DMS79 (cell line): ENCODE results near the gene CLIC1.
"Not testable (repeated sequence)": the region's sequence is repeated elsewhere in the genome, so short reads cannot be mapped to it uniquely, and the experiment has no call there.

Source experiments
- DNase-seq: peaks from one replicate; lab custom pipeline; 2025; lab: John Stamatoyannopoulos, UW

The CLIC1 gene

DNA sequence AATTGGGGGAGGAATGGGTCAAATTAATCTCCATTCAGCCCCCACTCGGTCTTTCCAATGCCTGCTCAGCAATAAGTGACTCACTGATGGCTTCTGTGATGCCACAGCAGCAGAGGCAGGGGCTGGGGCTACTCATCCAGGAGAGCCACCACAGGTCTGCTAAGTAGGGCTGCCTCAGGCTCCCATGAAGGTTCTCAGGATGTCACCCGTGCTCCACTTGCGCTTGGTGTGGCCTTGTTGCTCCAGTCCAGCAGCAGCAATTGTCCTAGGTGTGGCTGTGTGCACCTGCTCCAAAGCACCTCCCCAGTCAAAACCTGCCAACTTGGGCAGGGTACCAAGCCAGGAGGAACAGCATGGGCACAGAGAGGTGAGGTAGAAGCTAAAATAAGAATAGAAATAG lies 14.2 kb downstream of the CLIC1 start:
- no peak for DNase-seq

DNA sequence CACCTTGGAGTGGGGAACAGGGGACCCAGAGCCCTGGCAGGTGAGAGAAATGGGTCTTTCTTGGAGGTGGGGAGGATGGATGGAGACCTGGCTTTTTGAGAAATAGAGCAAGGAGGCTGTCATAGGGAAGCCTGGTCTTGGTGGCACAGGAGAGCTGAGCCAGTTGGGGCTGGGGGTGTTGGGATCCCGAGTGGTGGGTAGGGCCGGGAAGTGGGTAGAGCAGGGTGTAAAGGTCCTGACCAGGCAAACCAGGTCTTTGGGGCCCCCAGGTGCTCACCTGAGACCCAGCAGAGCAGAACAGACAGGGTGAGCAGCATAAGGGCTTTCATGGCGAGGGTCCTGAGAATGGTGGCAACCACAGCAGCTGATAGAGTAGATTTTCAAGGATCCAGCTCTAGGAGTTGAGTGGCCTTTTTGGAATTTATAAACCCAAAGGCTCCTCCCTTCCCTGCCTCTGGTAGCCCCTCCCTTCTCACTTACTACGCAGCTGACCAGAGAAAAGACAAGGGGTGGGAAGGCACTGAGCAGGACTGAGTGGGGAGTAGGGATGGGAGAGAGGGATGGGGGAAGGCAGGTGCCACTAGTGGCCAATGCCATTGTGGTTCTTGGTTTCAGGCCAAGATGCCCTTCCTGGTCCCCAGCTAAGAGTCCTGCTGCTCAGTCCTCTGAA lies 14.8 kb downstream of the CLIC1 start, which contains the start of gene LY6G6C:
LY6G6C (minus strand) TSS at position 396 of the 670 bp plus-strand sequence; CDS start at position 329, 67 bp downstream.
- no peak for DNase-seq

DNA sequence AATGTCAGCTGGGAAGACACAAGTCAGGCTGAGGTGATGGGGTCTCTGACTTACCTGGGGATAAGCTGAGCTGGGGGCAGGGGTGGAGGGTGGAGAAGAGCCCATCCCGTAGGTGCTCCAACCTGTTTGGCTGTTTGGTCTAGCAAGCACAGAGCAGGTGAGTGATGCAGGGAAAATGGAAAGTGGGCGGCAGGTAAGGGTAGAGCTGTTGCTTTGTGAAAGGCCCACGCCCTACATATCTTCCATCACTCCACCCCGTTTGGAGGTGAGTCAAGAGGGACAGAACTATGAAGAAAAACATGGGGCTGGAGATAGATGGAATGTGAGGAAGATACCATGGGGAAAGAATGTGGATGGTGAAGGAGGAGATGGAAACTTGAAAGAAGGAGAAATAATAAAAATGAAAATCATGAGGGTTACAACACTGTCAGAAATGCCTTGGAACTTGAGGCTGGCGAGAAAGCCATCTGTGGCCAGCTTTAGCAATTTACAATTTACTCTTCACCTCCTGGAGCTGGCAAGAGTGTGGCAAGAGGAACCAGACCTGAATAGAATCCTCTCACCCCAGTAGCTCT lies 16.0 kb downstream of the CLIC1 start:
- no peak for DNase-seq

DNA sequence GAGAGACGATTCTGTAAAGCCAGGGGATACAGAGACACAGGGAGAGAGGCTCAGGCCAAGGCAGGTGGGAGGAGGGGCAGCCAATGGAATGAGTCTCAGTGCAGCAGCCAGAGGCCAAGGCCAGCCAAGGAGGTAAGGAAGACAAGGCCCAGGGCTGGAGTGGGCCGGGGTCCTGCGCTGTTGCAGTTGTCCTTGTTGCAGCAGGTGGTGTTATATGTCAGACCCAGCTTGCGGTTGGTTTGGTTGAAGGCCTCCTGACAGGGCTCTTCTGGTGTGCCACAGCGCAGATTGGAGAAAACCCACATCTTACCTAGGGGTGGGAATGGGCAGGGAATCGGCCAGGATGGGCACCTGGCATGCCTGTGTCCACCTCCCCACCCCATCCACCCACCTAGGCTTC lies 17.3 kb downstream of the CLIC1 start:
- DNase-seq = no peak

DNA sequence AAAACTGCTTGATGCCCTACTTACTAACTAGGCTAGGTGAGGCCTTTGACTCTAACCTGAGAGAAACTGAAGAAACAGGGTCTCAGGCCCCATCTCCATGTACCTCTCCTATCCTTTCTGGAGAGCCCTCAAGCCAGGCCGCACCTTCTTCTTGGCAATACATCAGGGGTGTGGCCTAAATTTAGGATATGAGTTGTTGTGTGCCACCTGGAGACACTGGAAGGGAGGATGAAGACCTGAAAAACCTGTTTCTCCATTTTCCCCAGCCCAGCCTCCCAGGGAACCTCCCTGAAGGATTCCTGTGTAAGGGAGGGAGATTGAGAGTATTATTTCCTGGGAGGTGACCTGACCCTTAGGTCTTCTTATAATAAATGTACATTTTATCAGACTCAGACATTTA lies 18.1 kb downstream of the CLIC1 start:
- DNase-seq = peak; percentile 90

DNA sequence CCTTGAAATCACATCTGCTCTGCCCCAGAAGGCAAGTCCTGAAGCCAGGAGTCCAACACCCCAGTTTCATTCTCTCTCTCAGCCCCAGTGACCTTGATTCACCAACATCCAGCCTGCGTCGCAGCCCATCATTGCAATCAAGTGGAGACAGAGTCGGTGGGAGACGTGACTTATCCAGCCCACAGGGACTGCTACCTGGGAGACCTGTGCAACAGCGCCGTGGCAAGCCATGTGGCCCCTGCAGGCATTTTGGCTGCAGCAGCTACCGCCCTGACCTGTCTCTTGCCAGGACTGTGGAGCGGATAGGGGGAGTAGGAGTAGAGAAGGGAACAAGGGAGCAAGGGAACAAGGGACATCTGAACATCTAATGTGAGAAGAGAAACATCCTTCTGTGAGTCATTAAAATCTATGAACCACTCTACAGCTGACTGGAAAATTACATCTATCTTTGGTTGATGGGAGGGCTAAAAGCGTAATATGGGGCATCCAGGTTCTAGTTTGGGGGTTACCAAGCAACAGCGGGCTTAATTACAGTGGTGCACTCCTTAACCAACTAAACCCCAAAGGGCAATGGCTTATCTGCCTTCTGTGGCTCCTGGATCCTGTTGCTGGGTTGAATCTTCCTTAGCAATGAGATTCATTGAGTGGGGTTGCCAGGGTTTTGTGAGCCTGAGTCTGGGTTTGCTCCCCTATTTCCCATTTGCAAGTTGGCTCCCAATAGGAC lies 18.7 kb downstream of the CLIC1 start:
- peak; percentile 30 for DNase-seq

DNA sequence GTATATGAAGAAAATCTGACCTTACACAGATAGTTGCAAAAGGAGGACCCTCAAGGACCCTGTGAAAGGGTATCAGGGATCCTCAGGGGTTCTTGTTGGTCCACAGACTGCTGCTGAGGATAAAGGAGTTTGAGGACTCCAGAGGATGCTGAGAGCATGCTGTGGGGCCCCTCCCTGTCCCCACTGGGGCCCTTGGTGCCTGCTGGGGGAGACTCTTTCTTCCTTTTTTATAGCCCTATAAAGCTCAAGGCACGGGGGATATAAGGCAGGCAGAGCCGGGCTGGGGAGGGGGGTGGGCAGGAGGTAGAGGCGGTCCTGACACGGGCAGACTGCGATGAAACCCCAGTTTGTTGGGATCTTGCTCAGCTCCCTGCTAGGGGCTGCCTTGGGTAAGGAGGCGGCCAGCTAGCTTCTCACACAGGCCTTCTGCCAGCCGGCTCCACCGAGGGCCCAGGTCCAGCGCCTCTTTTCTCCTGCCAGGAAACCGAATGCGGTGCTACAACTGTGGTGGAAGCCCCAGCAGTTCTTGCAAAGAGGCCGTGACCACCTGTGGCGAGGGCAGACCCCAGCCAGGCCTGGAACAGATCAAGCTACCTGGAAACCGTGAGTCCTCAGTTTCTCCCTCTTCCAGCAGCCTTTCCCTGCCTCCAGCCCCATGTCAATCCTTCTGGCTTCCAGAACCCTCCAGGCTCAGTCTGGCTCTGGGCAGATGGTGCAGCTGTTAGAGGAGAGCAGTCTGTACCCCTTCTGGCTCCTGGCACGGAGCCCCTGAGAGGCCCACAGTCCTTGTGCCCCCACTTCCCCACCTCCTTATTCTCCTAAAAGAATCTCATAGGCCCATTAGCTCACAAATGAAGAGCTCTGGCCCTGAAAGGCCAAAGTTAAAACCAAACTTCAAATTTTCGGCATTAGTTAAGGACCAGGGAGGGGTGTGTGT lies 21.0 kb downstream of the CLIC1 start, which contains the start of gene LY6G6D:
LY6G6D (plus strand) TSS at position 327 of the 937 bp plus-strand sequence; CDS start at position 335, 8 bp downstream.
- DNase-seq = no peak

DNA sequence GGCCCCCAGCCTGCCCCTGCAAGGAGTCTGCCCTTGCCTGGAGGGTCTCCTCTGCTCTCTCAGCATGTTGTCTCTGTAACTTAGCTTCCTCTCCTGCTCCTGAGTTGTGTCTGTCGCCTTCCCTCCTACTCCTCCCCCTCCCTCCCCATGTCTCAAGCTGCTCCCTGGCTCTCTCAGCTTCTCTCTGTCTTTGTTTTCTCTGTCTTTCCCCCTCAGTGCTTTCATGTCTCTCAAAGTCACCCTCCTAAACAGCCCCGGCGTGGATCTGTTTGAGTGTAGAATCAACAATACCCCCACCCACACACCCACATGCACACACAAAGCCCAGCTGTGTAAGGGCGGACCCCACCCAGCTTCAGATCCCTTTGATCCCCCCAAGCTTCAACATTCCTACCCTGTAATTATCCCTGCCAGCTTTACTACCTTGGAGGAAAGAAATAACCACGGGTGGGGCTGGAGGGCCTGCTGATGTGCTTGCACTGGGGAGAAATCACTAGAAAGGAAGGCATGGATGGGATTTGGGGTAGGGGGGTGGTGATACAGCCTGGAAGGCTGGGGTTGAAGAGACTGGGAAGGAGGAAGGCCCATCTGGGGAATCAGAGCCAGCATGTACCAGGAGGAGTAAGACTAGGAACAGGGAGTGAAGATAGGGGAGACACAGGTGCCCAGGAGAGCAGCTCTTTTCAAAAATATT lies 22.2 kb downstream of the CLIC1 start:
- DNase-seq = no peak

DNA sequence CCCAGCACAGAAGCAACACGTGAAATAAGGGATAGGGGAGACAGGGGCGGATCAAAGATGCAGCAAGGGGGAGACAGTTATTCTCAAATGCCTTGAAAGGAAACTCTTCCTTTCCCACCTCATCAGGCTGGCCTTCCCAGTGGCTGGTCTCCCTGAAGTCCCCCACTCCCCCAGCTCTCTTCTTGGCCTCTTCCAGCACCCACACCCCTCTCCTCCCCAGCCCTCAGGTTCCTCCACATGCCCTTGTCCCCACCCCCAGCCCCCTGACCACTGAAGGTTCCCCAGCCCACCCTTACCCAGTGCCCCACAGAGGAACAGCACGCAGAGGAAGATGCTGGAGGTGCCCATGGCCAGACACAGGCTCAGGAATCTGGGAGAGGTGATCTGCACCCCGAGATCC lies 22.9 kb downstream of the CLIC1 start:
- DNase-seq = no peak

DNA sequence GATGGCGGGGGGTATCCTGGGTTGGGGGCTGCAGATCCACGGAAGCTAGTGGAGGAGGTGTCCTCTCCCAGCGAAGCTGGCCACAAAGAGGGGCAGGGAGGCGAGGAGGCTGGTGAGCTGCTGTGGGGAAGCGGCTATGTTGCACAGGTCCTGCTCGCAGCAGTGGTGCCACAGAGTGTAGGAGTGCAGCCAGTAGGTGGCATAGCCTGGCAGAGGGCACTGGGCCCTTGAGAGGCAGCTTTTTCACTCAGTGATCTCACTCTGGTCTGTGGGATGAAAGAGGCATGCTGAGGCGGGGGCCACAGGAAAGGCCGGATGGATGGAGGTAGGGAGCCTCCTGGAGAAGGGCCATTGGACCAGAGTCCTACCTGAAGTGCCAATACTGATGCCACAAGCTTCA lies 24.0 kb downstream of the CLIC1 start:
- DNase-seq = no peak

DNA sequence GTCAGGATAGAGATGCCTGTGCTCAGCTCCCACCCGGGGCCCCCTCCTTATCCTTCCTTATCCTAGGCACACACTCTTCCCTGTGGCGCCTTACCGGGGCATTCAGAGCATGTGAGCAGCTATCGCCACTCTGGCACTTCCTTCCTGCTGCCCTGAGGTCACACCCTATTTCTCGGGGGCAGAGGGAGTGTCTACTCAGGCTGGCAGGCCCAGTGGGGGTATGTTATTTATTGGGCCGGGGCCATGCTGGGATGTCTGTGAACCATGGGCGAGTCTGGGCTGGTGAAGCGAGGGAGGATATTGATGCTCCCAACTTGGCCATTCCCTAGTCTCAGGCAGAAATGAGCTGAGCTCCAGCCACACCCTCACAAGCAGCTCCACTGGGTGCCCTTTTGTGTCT lies 25.1 kb downstream of the CLIC1 start:
- DNase-seq = no peak

DNA sequence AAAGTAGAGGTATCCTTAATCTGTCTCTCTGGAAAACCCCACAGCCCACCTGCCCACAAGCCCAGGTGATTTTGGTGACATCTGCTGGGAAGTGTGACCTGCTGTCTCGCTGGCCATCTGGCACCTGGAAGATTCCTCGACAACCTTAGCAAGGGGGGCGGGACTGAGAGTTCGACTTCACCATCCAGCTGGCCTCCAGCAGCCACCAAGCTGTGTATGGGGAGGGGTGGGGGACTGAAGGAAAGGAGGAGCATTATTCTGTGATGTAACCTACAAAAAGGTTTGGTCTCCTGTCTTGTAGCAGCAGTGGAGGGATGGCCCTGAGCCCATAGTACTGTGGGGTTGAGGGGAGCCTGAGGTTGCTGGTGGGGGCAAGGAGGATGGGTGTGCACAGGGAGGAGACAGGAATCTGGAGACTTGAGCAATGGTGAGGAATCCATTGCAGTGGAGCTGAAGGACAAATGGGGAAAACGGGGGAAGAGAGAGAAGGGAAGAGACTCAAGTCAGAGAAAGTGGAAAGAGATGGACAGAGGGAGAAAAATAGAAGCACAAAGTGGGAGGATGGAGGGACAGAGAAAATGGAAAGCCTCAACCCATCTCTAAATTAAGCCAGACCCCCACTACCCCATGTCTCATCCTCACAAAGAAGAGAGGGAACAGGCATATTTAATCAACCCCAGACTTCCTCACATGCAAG lies 25.7 kb downstream of the CLIC1 start:
- no peak for DNase-seq

DNA sequence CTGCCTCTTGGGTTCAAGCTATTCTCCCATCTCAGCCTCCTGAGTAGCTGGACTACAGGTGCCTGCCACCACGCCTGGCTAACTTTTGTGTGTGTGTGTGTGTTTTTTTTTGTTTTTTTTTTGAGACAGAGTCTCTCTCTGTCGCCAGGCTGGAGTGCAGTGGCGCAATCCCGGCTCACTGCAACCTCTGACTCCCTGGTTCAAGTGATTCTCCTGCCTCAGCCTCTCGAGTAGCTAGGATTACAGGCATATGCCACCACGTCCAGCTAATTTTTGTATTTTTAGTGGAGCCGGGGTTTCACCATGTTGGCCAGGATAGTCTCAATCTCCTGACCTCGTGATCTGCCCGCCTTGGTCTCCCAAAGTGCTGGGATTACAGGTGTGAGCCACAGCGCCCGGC lies 27.2 kb downstream of the CLIC1 start:
- DNase-seq = not testable (repeated sequence)

DNA sequence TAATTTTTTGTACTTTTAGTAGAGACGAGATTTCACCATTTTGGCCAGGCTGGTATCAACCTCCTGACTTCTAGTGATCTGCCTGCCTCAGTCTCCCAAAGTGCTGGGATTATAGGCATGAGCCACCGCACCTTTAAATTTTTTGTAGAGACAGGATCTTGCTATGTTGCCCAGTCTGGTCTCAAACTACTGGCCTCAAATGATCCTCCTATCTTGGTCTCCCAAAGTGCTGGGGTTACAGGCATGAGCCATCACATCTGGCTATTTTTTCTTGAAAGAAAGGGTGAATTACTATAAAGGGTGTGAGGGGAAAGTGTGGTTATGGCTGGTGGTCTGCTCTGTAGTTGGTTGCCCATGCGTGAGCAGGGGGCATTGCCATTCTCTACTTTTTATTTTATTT lies 28.1 kb downstream of the CLIC1 start:
- DNase-seq = no peak

DNA sequence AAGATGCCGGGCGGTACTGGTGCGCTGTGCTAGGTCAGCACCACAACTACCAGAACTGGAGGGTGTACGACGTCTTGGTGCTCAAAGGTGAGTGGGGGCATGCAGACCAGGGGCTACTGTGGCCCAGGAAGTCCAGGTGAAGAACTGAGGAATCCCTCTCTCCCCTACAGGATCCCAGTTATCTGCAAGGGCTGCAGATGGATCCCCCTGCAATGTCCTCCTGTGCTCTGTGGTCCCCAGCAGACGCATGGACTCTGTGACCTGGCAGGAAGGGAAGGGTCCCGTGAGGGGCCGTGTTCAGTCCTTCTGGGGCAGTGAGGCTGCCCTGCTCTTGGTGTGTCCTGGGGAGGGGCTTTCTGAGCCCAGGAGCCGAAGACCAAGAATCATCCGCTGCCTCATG lies 28.6 kb downstream of the CLIC1 start:
- no peak for DNase-seq

DNA sequence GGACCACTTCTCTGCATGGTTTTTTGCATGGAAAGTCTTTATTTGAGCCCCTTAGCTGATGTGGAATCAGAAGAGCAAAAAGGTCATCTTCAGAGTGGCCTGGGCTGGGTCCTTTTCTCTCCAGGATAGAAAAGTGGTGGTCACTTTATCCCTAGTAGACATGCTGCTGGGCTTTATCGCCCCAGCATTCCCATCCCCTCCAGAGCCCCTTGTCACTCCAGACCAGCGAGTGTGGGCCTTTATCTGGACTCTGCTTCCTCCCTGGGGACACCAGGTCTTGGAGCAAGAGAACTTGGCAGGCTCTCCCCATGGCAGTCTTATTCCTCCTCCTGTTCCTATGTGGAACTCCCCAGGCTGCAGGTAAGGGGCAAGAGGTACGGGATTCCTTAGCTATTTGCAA lies 29.7 kb downstream of the CLIC1 start, which contains the start of gene LY6G6F:
LY6G6F (plus strand) TSS at position 268 of the 400 bp plus-strand sequence; CDS start at position 309, 41 bp downstream.
- DNase-seq = no peak

DNA sequence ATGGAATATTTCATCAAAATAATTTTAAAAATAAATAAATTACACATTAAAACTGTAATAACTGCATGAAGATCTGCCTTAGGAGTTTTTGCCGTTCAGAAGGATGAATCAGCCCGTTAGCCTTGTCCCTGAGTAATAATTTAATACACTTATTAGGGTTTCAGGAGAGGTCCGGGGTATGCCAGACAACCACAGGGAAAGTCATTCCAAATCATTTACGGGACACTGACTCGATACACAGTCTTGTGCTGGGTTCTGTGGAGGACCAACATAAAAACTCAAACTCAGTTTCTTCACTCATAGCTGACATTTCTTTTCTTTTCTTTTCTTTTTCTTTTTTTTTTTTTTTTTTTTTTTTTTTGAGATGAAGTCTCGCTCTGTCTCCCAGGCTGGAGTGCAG lies 30.4 kb downstream of the CLIC1 start:
- no peak for DNase-seq

DNA sequence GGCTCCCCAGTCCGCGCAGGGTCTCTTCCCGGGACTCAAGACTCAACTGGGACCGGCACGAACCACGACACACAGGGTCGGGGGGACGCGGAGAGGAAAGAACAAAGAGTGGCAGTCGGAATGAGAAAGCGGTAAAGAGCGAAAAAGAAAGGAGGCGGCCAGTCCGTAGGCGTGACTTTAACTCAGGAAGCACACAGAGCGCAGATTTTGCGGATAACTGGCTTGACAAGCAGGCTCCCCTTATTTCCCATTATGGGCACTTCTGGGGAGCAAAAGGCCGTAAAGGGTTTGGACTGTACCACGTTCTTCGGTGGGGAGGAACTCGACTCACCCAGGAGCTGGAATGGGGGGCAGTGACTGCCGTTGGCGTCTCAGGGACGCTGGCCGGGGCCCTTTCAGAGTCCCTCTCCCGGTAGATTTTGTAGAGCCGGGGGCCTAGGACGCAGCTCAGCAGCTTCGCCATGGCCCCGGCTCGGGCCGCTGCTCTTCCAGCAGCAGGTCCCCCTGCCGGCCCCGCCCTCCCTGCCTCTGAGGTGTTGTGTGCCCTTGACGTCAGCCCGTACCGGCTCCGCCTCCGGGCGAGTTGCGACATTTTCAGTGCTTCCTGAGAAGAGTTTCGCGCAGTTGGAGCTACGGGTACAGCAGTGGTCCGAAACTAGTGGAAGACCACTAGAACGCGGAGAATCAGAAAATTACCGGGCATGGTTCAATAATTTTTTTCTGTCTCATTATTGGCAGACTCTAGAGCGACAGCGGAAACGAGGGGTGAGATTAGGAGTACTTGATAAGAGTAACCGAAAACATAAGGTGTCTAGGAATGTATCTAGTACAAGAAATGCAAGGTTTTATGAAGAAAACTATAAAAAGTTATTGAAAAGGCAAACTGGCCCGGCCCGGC lies 33.3 kb downstream of the CLIC1 start, which contains the start of gene ABHD16A:
ABHD16A (minus strand) TSS at position 506 of the 898 bp plus-strand sequence; CDS start at position 463, 43 bp downstream.
- DNase-seq = peak; percentile 94

DNA sequence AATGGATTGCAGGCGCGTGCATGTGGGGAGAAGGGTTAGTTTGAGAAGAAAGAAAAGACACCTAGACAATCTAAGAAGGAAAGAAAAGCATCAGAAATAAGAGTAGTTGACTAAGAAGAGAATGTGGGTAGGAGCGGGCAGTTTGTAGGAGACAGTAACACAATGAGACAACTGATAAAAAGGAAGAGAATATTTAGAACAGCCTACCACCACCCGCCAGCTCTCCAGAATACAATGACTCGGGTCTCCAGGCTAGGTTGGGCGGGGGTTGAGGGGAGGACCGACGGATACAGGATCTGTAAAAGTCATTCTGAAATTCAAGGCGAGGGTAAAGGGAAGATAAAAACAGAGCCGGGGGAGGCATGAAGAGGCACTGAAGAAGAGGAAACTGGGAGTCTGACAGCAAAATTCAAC lies 33.9 kb downstream of the CLIC1 start:
- no peak for DNase-seq
